NCI-H187 treated with DMSO at 0.1 percent for 48 hours (cell line): ENCODE results near the gene NIM1K.
"Not testable (repeated sequence)": the region's sequence is repeated elsewhere in the genome, so short reads cannot be mapped to it uniquely, and the experiment has no call there.

Source experiments
- DNase-seq: peaks from one replicate; lab custom pipeline; 2025; lab: John Stamatoyannopoulos, UW

NIM1K gene

GRCh38 chr5:43191740-43192557 lies at the start of gene NIM1K:
NIM1K (plus strand) TSS chr5:43192225; CDS start chr5:43245776, 53,551 bp downstream.
- no peak for DNase-seq

- no peak for DNase-seq
These were observed 47.0 kb upstream of the NIM1K start for GRCh38 chr5:43145071-43145470.

GRCh38 chr5:43146958-43147357 lies 45.1 kb upstream of the NIM1K start:
- no peak for DNase-seq

- no peak for DNase-seq
These were observed 43.6 kb upstream of the NIM1K start for GRCh38 chr5:43148417-43148816.

- DNase-seq: no peak
These were observed 42.8 kb upstream of the NIM1K start for GRCh38 chr5:43149231-43149630.

- no peak for DNase-seq
These were observed 42.0 kb upstream of the NIM1K start for GRCh38 chr5:43150075-43150474.

GRCh38 chr5:43150748-43151147 lies 41.3 kb upstream of the NIM1K start:
- DNase-seq: no peak

GRCh38 chr5:43152946-43153345 lies 39.1 kb upstream of the NIM1K start:
- DNase-seq: no peak

- no peak for DNase-seq
These were observed 37.6 kb upstream of the NIM1K start for GRCh38 chr5:43154469-43154868.

- DNase-seq: no peak
These were observed 36.5 kb upstream of the NIM1K start for GRCh38 chr5:43155394-43156096.

GRCh38 chr5:43156388-43156787 lies 35.6 kb upstream of the NIM1K start:
- no peak for DNase-seq

- DNase-seq: no peak
These were observed 35.0 kb upstream of the NIM1K start for GRCh38 chr5:43157068-43157467.

GRCh38 chr5:43161244-43161643 lies 30.8 kb upstream of the NIM1K start:
- no peak for DNase-seq

- DNase-seq: not testable (repeated sequence)
These were observed 27.2 kb upstream of the NIM1K start for GRCh38 chr5:43164801-43165200.

GRCh38 chr5:43165323-43165722 lies 26.7 kb upstream of the NIM1K start:
- DNase-seq: no peak

GRCh38 chr5:43168175-43168574 lies 23.9 kb upstream of the NIM1K start:
- DNase-seq: no peak

- no peak for DNase-seq
These were observed 20.6 kb upstream of the NIM1K start for GRCh38 chr5:43171451-43171850.

- DNase-seq: no peak
These were observed 20.1 kb upstream of the NIM1K start for GRCh38 chr5:43171926-43172325.

GRCh38 chr5:43172779-43173178 lies 19.2 kb upstream of the NIM1K start:
- DNase-seq: no peak

- DNase-seq: no peak
These were observed 17.4 kb upstream of the NIM1K start for GRCh38 chr5:43174586-43174985.

- DNase-seq: no peak
These were observed 12.2 kb upstream of the NIM1K start for GRCh38 chr5:43179836-43180235.

GRCh38 chr5:43182421-43182820 lies 9.6 kb upstream of the NIM1K start:
- DNase-seq: no peak

- DNase-seq: not testable (repeated sequence)
These were observed 8.9 kb upstream of the NIM1K start for GRCh38 chr5:43183101-43183500.
